Hepatic stellate cell (primary cell): Measurements from ENCODE around the gene OSBPL10.

ENCODE experiments used
- DNase-seq: peaks from one replicate; pipeline ENCODE4 v3.0.0; 2011; ENCODE audit warnings: low spot score

The OSBPL10 gene

GRCh38 chr3:31614162-31614921, 366.7 kb downstream of the OSBPL10 start:
- no peak for DNase-seq

GRCh38 chr3:31613654-31614053, 367.4 kb downstream of the OSBPL10 start:
- DNase-seq: no peak

GRCh38 chr3:31613177-31613576, 367.9 kb downstream of the OSBPL10 start:
- no peak for DNase-seq
